Adrenal gland (tissue), 5 donors: ENCODE measurements around the gene MSTO1.

ENCODE experiments used
- POLR2A ChIP-seq, 2 donors: fragments of 450-650 bp; IDR thresholded peaks; one replicate each; pipeline ENCODE4 v1.6.1; 2017; ENCODE audit warnings: antibody characterized with exemption in 2 of 2, mild to moderate bottlenecking in 2 of 2, moderate library complexity in 1 of 2
- TF ChIP-seq, protein P1 (sequence below), 6 experiments: fragments of 450-650 bp in 4 of 6; fragments of 200-600 bp in 2 of 6; sonication (generic) in 1 of 6; IDR thresholded peaks; 1 replicate in 5 of 6; 2 replicates in 1 of 6; pipeline versions ENCODE4 v1.5.1 to v1.8.0; 2016 to 2021; ENCODE audit warnings: antibody characterized with exemption in 6 of 6, mild to moderate bottlenecking in 2 of 6, moderate library complexity in 1 of 6
- donor health status: DM: no; HTN: no; CAD: no.

DNA sequence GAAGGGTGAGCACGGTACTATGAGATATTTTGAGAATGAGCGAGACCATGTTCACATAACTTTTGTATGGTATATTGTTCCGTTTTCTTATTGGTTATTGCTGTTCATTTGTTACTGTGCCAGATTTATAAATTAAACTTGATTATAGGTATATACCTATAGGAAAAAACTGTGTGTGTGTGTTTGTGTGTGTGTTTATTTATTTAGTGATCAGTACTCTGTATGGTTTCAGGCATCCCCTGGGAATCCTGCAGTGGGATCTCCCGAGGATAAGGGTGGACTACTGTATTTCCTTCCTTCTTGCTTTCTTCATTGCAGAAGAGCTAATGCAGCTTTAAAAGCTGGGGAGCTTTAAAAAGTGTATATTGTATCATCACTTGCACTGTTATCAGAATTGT is 39.4 kb upstream of the MSTO1 start:
- TF ChIP-seq, protein P1, sequence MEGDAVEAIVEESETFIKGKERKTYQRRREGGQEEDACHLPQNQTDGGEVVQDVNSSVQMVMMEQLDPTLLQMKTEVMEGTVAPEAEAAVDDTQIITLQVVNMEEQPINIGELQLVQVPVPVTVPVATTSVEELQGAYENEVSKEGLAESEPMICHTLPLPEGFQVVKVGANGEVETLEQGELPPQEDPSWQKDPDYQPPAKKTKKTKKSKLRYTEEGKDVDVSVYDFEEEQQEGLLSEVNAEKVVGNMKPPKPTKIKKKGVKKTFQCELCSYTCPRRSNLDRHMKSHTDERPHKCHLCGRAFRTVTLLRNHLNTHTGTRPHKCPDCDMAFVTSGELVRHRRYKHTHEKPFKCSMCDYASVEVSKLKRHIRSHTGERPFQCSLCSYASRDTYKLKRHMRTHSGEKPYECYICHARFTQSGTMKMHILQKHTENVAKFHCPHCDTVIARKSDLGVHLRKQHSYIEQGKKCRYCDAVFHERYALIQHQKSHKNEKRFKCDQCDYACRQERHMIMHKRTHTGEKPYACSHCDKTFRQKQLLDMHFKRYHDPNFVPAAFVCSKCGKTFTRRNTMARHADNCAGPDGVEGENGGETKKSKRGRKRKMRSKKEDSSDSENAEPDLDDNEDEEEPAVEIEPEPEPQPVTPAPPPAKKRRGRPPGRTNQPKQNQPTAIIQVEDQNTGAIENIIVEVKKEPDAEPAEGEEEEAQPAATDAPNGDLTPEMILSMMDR (IDR thresholded peaks at IDR 0.05), result no peak
- TF ChIP-seq POLR2A (IDR thresholded peaks at IDR 0.05), result no peak
